A549 (cell line): Measurements from ENCODE around the gene MVK. TPM values are rescaled to one million over a fixed set of nuclear protein-coding genes. Genes with fewer than 3 reads are reported as not detected.

Source experiments
- ATAC-seq, 2 experiments: fragments of 200-7000 bp in 1 of 2; fragments of >200 bp in 1 of 2; cut with Nextera tagmentation in 1 of 2; cut with Tn5 transposase in 1 of 2; 3 replicates each; pipeline versions ENCODE4 v1.8.0 to v1.9.1; 2018 to 2020; ENCODE audit warnings: mild to moderate bottlenecking in 1 of 2, moderate library complexity in 1 of 2
- CTCF ChIA-PET: fragments of 300-600 bp; sonication (Branson Sonifier 250); formaldehyde crosslinking; extraction: SDS; loops from one replicate; lab custom pipeline; 2021; ENCODE audit warnings: antibody characterized with exemption, inconsistent platforms; lab: Yijun Ruan, JAX
- POLR2A ChIA-PET: fragments of 350-600 bp; formaldehyde crosslinking; extraction: SDS; loops from one replicate; lab custom pipeline; 2021; ENCODE audit warnings: antibody characterized with exemption, inconsistent platforms; lab: Yijun Ruan, JAX
- DNase-seq, 2 experiments: peaks; one replicate each; pipeline versions ENCODE4 v3.0.0 to v3.0.0-alpha.2; 2011 to 2016; ENCODE audit warnings: low read depth in 1 of 2, low spot score in 1 of 2
- FAIRE-seq: peaks from 2 replicates; lab custom pipeline; 2011; peaks lifted over from hg19 to GRCh38; lab: Jason Lieb, UNC
- H3K27ac ChIP-seq, 2 experiments: fragments of >200 bp; sonication (Bioruptor Twin); formaldehyde crosslinking; 3 replicates each; pipeline ENCODE4 v1.5.1; 2016 to 2017
- H3K4me1 ChIP-seq: fragments of >200 bp; sonication (Bioruptor Twin); formaldehyde crosslinking; 3 replicates; pipeline ENCODE4 v1.6.1; 2016
- H3K4me2 ChIP-seq: fragments of >200 bp; sonication (Bioruptor Twin); formaldehyde crosslinking; 3 replicates; pipeline ENCODE4 v1.6.1; 2016
- H3K4me3 ChIP-seq: fragments of >200 bp; sonication (Bioruptor Twin); formaldehyde crosslinking; 3 replicates; pipeline ENCODE4 v1.5.1; 2016
- H3K9me3 ChIP-seq: fragments of >200 bp; sonication (Bioruptor Twin); formaldehyde crosslinking; 3 replicates; pipeline ENCODE4 v1.6.1; 2016
- BCL3 ChIP-seq: fragments of >200 bp; sonication (Bioruptor Twin); formaldehyde crosslinking; IDR thresholded peaks from 3 replicates; pipeline ENCODE4 v1.6.1; 2016
- E2F6 ChIP-seq: IDR thresholded peaks from 2 replicates; pipeline ENCODE4 v1.6.1; 2012; ENCODE audit warnings: low read depth, borderline replicate concordance
- EHF ChIP-seq: fragments of 250-450 bp; sonication (Bioruptor Pico); IDR thresholded peaks from 2 replicates; pipeline ENCODE4 v1.5.0; 2020; ENCODE audit warnings: mild to moderate bottlenecking
- EHMT2 ChIP-seq: fragments of 200-600 bp; sonication (generic); IDR thresholded peaks from 2 replicates; pipeline ENCODE4 v1.6.1; 2016; ENCODE audit warnings: antibody characterized with exemption, low read depth, mild to moderate bottlenecking, moderate library complexity
- EP300 ChIP-seq, 2 experiments: fragments of >200 bp; sonication (Bioruptor Twin); formaldehyde crosslinking; IDR thresholded peaks; 2 replicates in 1 of 2; 3 replicates in 1 of 2; pipeline ENCODE4 v1.6.1; 2016 to 2017
- ESRRA ChIP-seq: fragments of 150-350 bp; IDR thresholded peaks from 2 replicates; pipeline ENCODE4 v1.6.1; 2014; ENCODE audit warnings: mild to moderate bottlenecking, low read length, borderline replicate concordance
- HDAC2 ChIP-seq: fragments of 200-600 bp; sonication (generic); IDR thresholded peaks from 2 replicates; pipeline ENCODE4 v1.6.1; 2016
- HEYL ChIP-seq: fragments of 250-450 bp; sonication (Bioruptor Pico); IDR thresholded peaks from 2 replicates; pipeline ENCODE4 v1.8.0; 2021; ENCODE audit warnings: mild to moderate bottlenecking, moderate library complexity
- HOXB13 ChIP-seq: fragments of 250-450 bp; sonication (Bioruptor Pico); IDR thresholded peaks from 2 replicates; pipeline ENCODE4 v1.5.0; 2020; ENCODE audit warnings: low read depth, mild to moderate bottlenecking, moderate library complexity
- NPAS2 ChIP-seq: fragments of 250-450 bp; sonication (Bioruptor Pico); IDR thresholded peaks from 2 replicates; pipeline ENCODE4 v1.8.0; 2022; ENCODE audit warnings: mild to moderate bottlenecking, moderate library complexity, borderline replicate concordance
- RAD21 ChIP-seq, 2 experiments: fragments of >200 bp in 1 of 2; sonication (Bioruptor Twin) in 1 of 2; formaldehyde crosslinking in 1 of 2; IDR thresholded peaks in 1 of 2; conservative IDR thresholded peaks in 1 of 2; 2 replicates in 1 of 2; 3 replicates in 1 of 2; pipeline ENCODE4 v1.6.1; 2012 to 2018; ENCODE audit warnings: inconsistent platforms in 1 of 2
- SMC3 ChIP-seq: fragments of >200 bp; sonication (Bioruptor Twin); formaldehyde crosslinking; IDR thresholded peaks from 3 replicates; pipeline ENCODE4 v1.6.1; 2018; ENCODE audit warnings: inconsistent platforms
- ZC3H11A ChIP-seq: fragments of 450-650 bp; IDR thresholded peaks from 2 replicates; pipeline ENCODE4 v1.6.1; 2014; ENCODE audit warnings: antibody characterized with exemption, mild to moderate bottlenecking
- WGBS: methylation state at CpG from one replicate; pipeline ENCODE4 v1.1.6; 2017; ENCODE audit errors: missing lambda C conversion rate; 5-methylcytosine and 5-hydroxymethylcytosine counted together
- polyA plus RNA-seq, 4 experiments: library from polyadenylated mRNA; depleted of rRNA in 3 of 4; stranded (reverse); fragments of >200 nt; fragmentation: RNase III in 1 of 4; extraction: RNeasy Plus Mini Kit Qiagen cat#74134 plus additional on column Dnase treatment in 1 of 4; gene quantifications; 2 replicates in 3 of 4; 3 replicates in 1 of 4; pipeline ENCODE4 v1.2.3, GENCODE V29; 2011 to 2017
- TF ChIP-seq, protein P1 (sequence below): IDR thresholded peaks from 2 replicates; pipeline ENCODE4 v1.6.1; 2012
- TF ChIP-seq, protein P2 (sequence below): fragments of >200 bp; sonication (Bioruptor Twin); formaldehyde crosslinking; IDR thresholded peaks from 3 replicates; pipeline ENCODE4 v1.5.1; 2016

The MVK gene
- polyA plus RNA-seq, 2 of the 4 experiments (the other 2 are of a cell fraction) = 5.9 to 14.8 TPM

GRCh38 chr12:109578330-109578927, 4.8 kb downstream of the MVK start:
- no peaks in the 10 kb centered on the region for H3K9me3 ChIP-seq
- no peak overlapping the region for H3K4me2 ChIP-seq
- FAIRE-seq = no peak
- ChIA-PET CTCF (interaction anchor here (0.6 to 1.0 kb wide), 2 partner anchors 8 to 254 kb away, joined by 3 to 5 read pairs; no protein-coding TSS in a partner anchor), POLR2A (no interaction called here)
- no peak overlapping the region for H3K4me3 ChIP-seq
- H3K27ac ChIP-seq = no peak overlapping the region
- ATAC-seq = no peak
- no peak for DNase-seq
- WGBS = 84% methylated on average over 8 of the region's 8 CpGs
- peaks cover 6% of the 10 kb centered on the region; the same call in 1 of the 3 replicates for H3K4me1 ChIP-seq
- TF ChIP-seq EHMT2 (no peak), E2F6 (no peak), HOXB13 (CRISPR knock-in tag) (no peak), EHF (CRISPR knock-in tag) (no peak), HDAC2 (no peak), EP300 (IDR thresholded peaks at IDR 0.05) (no peak), ZC3H11A (no peak), HEYL (no peak)
- TF ChIP-seq, protein P1, sequence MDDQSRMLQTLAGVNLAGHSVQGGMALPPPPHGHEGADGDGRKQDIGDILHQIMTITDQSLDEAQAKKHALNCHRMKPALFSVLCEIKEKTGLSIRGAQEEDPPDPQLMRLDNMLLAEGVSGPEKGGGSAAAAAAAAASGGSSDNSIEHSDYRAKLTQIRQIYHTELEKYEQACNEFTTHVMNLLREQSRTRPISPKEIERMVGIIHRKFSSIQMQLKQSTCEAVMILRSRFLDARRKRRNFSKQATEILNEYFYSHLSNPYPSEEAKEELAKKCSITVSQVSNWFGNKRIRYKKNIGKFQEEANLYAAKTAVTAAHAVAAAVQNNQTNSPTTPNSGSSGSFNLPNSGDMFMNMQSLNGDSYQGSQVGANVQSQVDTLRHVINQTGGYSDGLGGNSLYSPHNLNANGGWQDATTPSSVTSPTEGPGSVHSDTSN = no peak

GRCh38 chr12:109579639-109580038, 6.0 kb downstream of the MVK start:
- 73% methylated on average over 7 of the region's 7 CpGs for WGBS
- POLR2A ChIA-PET = no interaction called here
- TF ChIP-seq EHMT2 (no peak), NPAS2 (CRISPR knock-in tag) (no peak)

GRCh38 chr12:109580272-109580671, 6.7 kb downstream of the MVK start:
- Histone ChIP-seq H3K9me3 (no peaks in the 10 kb centered on the region), H3K4me2 (no peak overlapping the region), H3K4me3 (no peak overlapping the region), H3K4me1 (no peaks in the 10 kb centered on the region), H3K27ac (no peak overlapping the region)
- CTCF ChIA-PET = interaction anchor here (10.5 kb wide), 1 partner anchor 16 kb away, joined by 123 read pairs; no protein-coding TSS in a partner anchor
- POLR2A ChIA-PET = no interaction called here
- TF ChIP-seq, protein P2, sequence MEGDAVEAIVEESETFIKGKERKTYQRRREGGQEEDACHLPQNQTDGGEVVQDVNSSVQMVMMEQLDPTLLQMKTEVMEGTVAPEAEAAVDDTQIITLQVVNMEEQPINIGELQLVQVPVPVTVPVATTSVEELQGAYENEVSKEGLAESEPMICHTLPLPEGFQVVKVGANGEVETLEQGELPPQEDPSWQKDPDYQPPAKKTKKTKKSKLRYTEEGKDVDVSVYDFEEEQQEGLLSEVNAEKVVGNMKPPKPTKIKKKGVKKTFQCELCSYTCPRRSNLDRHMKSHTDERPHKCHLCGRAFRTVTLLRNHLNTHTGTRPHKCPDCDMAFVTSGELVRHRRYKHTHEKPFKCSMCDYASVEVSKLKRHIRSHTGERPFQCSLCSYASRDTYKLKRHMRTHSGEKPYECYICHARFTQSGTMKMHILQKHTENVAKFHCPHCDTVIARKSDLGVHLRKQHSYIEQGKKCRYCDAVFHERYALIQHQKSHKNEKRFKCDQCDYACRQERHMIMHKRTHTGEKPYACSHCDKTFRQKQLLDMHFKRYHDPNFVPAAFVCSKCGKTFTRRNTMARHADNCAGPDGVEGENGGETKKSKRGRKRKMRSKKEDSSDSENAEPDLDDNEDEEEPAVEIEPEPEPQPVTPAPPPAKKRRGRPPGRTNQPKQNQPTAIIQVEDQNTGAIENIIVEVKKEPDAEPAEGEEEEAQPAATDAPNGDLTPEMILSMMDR = no peak
- peak in 1 of 2 experiments; percentile 24; a peak in 2 of 5 replicates for TF ChIP-seq RAD21 (conservative IDR thresholded peaks at IDR 0.05 in 1 of 2, IDR thresholded peaks at IDR 0.05 in 1 of 2)
- TF ChIP-seq BCL3 = no peak
- no peak for TF ChIP-seq ESRRA
- no peak for TF ChIP-seq SMC3
- ATAC-seq (no peak), DNase-seq (no peak), FAIRE-seq (no peak)
- WGBS = 84% methylated on average over 8 of the region's 8 CpGs

More at GRCh38 chr12:109579639-109580038, 6.0 kb downstream of the MVK start:
- no peak for DNase-seq
- H3K27ac ChIP-seq = no peak overlapping the region
- FAIRE-seq = no peak
- peaks cover under 1% of the 10 kb centered on the region; the same call in 1 of the 3 replicates for H3K4me1 ChIP-seq
- H3K4me2 ChIP-seq = no peak overlapping the region
- no peak overlapping the region for H3K4me3 ChIP-seq
- CTCF ChIA-PET = interaction anchor here (0.7 kb wide), 1 partner anchor 38 kb away, joined by 4 read pairs; no protein-coding TSS in a partner anchor
- no peaks in the 10 kb centered on the region for H3K9me3 ChIP-seq
- no peak for ATAC-seq
